ENCODE results near the gene DLST.

The DLST gene

GRCh38 chr14:74888164-74889158, 6.7 kb downstream of the DLST start:
- DNase-seq (ENCODE audit: low read depth, low spot score) = no peak
- H3K4me3 ChIP-seq (ENCODE audit: low read length) = no peak overlapping the region

GRCh38 chr14:74890262-74890661, 8.5 kb downstream of the DLST start:
- DNase-seq (ENCODE audit: low read depth, low spot score) = no peak

GRCh38 chr14:74891870-74892269, 10.2 kb downstream of the DLST start:
- DNase-seq (ENCODE audit: low read depth, low spot score) = no peak
- H3K4me3 ChIP-seq (ENCODE audit: low read length) = no peak overlapping the region

More at GRCh38 chr14:74890262-74890661, 8.5 kb downstream of the DLST start:
- no peak overlapping the region for H3K4me3 ChIP-seq (ENCODE audit: low read length)

GRCh38 chr14:74892745-74893144, 11.0 kb downstream of the DLST start:
- H3K4me3 ChIP-seq (ENCODE audit: low read length) = no peak overlapping the region
- DNase-seq (ENCODE audit: low read depth, low spot score) = no peak

- DNase-seq (ENCODE audit: low read depth, low spot score) = no peak
- no peak overlapping the region for H3K4me3 ChIP-seq (ENCODE audit: low read length)
Measured at GRCh38 chr14:74893614-74894091, 11.9 kb downstream of the DLST start.

GRCh38 chr14:74896400-74896799, 14.7 kb downstream of the DLST start:
- H3K4me3 ChIP-seq (ENCODE audit: low read length) = no peak overlapping the region
- DNase-seq (ENCODE audit: low read depth, low spot score) = no peak

GRCh38 chr14:74897642-74898041, 15.9 kb downstream of the DLST start:
- no peak overlapping the region for H3K4me3 ChIP-seq (ENCODE audit: low read length)
- no peak for DNase-seq (ENCODE audit: low read depth, low spot score)

- no peak overlapping the region for H3K4me3 ChIP-seq (ENCODE audit: low read length)
- DNase-seq (ENCODE audit: low read depth, low spot score) = no peak
Measured at GRCh38 chr14:74898083-74898482, 16.4 kb downstream of the DLST start.

- no peak overlapping the region for H3K4me3 ChIP-seq (ENCODE audit: low read length)
- DNase-seq (ENCODE audit: low read depth, low spot score) = no peak
Measured at GRCh38 chr14:74898694-74899093, 17.0 kb downstream of the DLST start.

- no peak for DNase-seq (ENCODE audit: low read depth, low spot score)
- H3K4me3 ChIP-seq (ENCODE audit: low read length) = no peak overlapping the region
Measured at GRCh38 chr14:74902941-74903705, 21.4 kb downstream of the DLST start.

GRCh38 chr14:74904635-74905503, 23.2 kb downstream of the DLST start:
- no peak for DNase-seq (ENCODE audit: low read depth, low spot score)
- H3K4me3 ChIP-seq (ENCODE audit: low read length) = no peak overlapping the region

GRCh38 chr14:74905595-74906142, 24.0 kb downstream of the DLST start:
- no peak overlapping the region for H3K4me3 ChIP-seq (ENCODE audit: low read length)
- DNase-seq (ENCODE audit: low read depth, low spot score) = peak; percentile 24

GRCh38 chr14:74906925-74907521, 25.3 kb downstream of the DLST start:
- H3K4me3 ChIP-seq (ENCODE audit: low read length) = no peak overlapping the region
- no peak for DNase-seq (ENCODE audit: low read depth, low spot score)

- DNase-seq (ENCODE audit: low read depth, low spot score) = no peak
- H3K4me3 ChIP-seq (ENCODE audit: low read length) = no peak overlapping the region
Measured at GRCh38 chr14:74907744-74908143, 26.0 kb downstream of the DLST start.

GRCh38 chr14:74908861-74909341, 27.2 kb downstream of the DLST start:
- DNase-seq (ENCODE audit: low read depth, low spot score) = no peak

GRCh38 chr14:74909501-74909900, 27.8 kb downstream of the DLST start:
- DNase-seq (ENCODE audit: low read depth, low spot score) = no peak
- no peak overlapping the region for H3K4me3 ChIP-seq (ENCODE audit: low read length)

More at GRCh38 chr14:74908861-74909341, 27.2 kb downstream of the DLST start:
- no peak overlapping the region for H3K4me3 ChIP-seq (ENCODE audit: low read length)

- H3K4me3 ChIP-seq (ENCODE audit: low read length) = no peak overlapping the region
- no peak for DNase-seq (ENCODE audit: low read depth, low spot score)
Measured at GRCh38 chr14:74909911-74910310, 28.2 kb downstream of the DLST start.

- DNase-seq (ENCODE audit: low read depth, low spot score) = no peak
- H3K4me3 ChIP-seq (ENCODE audit: low read length) = no peak overlapping the region
Measured at GRCh38 chr14:74910556-74910955, 28.8 kb downstream of the DLST start.

Data from Jurkat, Clone E6-1 (cell line).